ENCODE results near the gene EZR.

The EZR gene

DNA sequence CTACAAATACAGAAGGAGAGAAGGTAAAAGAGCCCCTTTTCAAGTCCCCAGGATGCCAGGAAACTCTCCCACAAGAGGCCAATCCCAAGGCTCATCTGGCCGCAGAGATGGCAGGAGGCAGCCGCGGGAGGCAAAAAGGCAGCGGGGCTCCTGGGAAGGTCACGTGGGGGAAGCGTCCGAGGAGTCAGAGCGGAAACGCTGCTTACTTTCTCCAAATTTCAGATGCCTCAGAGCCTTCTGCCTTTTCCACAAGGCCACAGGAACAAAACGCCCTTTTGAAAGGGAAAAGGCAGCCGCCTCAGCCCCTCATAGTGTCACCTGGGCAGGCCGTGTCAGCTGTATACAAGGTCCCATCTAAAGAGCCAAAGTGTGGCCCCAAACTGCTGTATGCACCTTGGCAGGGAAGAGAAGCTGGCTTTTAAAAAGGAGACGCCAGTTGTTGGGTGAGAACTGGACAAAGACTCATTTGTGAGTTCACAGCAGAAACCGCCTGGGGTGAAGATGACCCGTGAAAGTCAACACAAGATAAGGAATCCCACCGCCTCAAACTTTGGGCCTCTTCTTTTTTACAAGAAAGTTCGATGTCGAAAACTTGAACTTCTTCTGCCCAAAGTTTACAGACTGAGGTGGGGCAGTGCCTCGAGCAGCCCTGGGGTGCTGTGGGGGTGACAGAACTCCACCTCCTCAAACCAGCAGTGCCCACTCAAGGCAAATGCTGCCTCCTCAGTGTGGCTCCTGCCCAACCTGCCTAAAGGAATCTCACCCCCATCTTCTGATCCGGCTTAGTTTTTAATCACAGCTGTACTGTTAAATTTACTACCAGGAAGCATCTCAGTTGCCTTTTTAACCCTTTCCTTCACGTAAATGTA, 45.4 kb downstream of the EZR start:
- TF ChIP-seq, protein P1, sequence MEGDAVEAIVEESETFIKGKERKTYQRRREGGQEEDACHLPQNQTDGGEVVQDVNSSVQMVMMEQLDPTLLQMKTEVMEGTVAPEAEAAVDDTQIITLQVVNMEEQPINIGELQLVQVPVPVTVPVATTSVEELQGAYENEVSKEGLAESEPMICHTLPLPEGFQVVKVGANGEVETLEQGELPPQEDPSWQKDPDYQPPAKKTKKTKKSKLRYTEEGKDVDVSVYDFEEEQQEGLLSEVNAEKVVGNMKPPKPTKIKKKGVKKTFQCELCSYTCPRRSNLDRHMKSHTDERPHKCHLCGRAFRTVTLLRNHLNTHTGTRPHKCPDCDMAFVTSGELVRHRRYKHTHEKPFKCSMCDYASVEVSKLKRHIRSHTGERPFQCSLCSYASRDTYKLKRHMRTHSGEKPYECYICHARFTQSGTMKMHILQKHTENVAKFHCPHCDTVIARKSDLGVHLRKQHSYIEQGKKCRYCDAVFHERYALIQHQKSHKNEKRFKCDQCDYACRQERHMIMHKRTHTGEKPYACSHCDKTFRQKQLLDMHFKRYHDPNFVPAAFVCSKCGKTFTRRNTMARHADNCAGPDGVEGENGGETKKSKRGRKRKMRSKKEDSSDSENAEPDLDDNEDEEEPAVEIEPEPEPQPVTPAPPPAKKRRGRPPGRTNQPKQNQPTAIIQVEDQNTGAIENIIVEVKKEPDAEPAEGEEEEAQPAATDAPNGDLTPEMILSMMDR (IDR thresholded peaks at IDR 0.05; ENCODE audit: low read depth, low read length), result no peak
- no peak overlapping the region for H3K4me3 ChIP-seq (ENCODE audit: low read depth, low read length)

DNA sequence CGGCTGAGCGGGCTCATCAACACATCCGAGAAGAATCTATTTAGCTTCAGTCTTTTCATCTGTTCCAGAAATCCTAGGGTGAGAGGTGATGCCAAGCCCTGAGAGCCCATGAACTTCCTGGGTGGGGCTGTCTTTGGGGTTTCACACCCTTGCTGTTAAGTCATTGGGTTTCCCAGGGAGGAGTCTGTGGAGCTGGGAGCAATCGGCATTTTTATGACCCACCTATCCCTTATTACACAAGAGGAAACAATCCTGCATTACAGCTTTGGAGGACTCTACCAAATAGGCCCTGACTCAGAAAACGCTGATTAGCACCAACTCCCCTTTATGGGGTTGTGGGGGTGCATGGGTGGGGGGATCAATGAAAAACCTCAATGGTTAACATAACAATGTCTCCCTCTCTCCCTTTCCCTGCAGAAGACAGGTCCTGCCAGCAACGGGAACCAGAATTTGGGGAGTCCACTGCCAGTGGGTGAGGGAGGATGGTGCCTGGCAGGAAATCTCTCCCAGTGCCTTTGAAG, 46.3 kb downstream of the EZR start:
- TF ChIP-seq, protein P1 (IDR thresholded peaks at IDR 0.05; ENCODE audit: low read depth, low read length), result no peak
- H3K4me3 ChIP-seq (ENCODE audit: low read depth, low read length), result no peak overlapping the region

DNA sequence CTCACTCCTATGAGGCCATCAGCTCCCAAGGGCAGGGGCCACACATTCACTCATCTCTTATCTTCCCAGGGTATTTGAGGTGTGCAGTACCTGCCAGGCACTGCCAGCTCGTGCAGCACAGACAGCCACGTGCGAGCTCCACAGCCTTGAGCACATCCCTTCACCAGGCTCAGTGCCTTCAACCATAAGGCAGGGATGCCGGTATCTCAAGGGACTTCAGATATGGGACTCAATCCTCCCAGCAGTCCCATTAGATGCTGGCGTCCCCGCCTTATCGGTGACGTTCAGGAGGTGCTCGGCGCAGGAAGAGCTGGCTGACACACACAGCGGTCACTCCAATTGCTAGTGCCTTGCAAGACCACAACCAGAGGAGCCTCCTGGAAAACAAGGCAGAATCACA, 47.0 kb downstream of the EZR start:
- TF ChIP-seq, protein P1 (IDR thresholded peaks at IDR 0.05; ENCODE audit: low read depth, low read length), result no peak
- H3K4me3 ChIP-seq (ENCODE audit: low read depth, low read length), result no peak overlapping the region

DNA sequence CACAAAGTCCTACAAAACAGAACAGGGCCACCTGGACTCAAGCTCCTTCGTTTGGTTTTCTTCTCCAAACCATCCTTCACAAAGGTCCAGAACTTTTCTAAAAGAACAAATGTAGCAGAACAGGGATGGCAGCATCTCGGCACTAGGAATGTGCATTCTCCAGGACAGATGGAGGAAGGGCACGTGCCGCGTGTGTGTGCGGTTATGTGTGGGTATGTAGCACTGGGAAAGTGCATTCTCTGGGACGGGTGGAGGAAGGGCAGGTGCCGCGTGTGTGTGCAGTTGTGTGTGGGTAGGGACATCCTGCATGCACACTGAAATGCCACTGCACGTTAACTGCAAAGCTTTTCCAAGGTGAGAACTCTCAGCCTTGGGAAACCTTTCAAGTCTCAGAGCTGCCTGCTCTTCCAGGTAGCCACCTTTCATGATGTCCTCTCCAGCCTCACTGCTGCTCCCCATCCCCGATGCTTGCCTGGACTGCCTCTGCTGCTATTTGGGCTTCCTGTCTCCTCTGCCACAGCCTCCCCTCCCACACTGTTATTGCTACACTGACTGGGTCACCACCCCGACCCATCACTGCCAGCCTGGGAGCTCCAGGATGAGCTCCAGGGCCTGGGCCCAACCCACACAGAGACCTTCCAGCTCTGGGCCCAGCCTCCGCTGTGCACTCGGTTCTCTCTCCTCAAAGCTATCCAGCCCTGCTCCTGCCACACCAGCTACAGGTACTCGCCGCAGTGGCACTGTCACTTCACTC, 47.6 kb downstream of the EZR start:
- H3K4me3 ChIP-seq (ENCODE audit: low read depth, low read length), result no peak overlapping the region
- TF ChIP-seq, protein P1 (IDR thresholded peaks at IDR 0.05; ENCODE audit: low read depth, low read length), result no peak

DNA sequence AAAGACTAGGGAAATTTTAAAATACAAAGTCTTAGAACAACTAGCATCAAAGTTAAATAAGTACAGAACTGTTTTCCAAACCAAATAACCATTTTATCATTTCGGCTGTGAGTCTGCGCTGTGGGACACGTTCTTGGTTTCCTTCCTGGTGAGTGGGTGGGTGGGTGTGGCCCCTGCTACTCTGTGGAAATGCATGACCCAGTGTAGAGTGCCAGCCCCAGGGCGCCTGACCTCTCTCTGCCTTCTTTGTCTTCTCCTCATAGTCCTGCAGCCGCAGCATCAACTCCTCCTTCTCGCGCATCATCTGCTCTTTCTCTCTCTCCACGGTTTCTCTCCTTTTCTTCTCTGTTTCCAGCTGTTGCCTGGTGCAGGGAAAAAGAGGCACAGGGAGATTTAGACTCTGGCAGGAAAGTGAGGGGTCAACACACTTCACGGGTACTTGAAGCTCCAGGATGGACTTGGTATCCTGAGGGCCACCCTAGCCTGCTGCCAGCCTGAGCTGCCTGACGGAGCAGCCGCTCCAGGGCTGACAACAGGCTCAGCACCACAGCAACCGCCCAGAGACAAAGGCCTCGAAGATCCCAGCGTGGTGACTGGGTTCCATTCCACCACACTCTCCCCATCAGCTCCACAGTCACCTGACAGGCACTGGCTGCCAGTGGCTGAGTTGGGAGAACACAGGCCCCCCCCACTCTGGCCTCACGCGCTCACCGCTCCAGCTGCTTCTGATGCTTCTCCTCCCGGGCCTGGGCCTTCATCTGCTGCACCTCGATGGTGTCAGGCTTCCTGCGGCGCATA, 48.4 kb downstream of the EZR start:
- H3K4me3 ChIP-seq (ENCODE audit: low read depth, low read length), result no peak overlapping the region

DNA sequence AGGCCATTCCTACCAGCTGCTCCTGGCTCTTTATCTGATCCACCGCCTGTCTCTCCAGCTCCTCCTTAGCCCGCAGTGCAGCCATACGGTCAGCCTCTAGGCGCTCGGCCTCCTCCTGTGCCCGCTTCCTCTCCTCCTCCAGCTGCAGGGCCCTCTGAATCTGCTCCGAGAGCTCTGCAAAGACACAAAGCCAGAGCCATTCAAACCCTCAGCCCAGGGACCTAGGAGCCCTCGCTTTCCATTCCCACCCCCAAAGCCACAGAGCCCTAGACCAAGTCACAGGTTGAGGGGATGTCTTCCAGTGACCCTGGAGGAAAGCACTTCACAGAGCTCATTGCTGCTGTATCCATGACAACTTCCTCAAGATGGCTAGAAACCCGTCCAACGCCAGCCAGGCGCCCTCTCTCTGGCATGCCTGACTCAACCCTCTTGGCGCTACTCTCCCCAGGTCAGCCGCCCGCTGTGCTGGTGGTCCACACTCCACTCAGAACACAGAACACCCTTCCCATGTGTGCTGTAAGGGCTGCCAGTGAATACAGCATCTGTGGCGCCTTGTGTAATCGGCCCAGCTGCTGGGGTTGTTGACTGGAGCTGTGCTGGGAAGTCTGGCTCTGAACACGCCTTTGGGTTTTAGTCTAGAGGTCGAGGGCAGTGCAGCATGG, 49.3 kb downstream of the EZR start:
- H3K4me3 ChIP-seq (ENCODE audit: low read depth, low read length), result no peak overlapping the region
- TF ChIP-seq, protein P1 (IDR thresholded peaks at IDR 0.05; ENCODE audit: low read depth, low read length), result no peak

More for the DNA sequence above, 48.4 kb downstream of the EZR start:
- TF ChIP-seq, protein P1 (IDR thresholded peaks at IDR 0.05; ENCODE audit: low read depth, low read length), result no peak

Data from WI38 (cell line).